Right lobe of liver (tissue), 4 donors: Measurements from ENCODE around the gene OSBPL10.

Experiments used
- CTCF ChIP-seq, 4 donors: fragments of 200-600 bp in 3 of 4; fragments of 450-650 bp in 1 of 4; IDR thresholded peaks; one replicate each; pipeline versions ENCODE4 v1.5.1 to v1.8.0; 2016 to 2022; ENCODE audit warnings: antibody characterized with exemption in 4 of 4, mild to moderate bottlenecking in 2 of 4
- POLR2A ChIP-seq: fragments of 450-650 bp; IDR thresholded peaks from one replicate; pipeline ENCODE4 v1.6.1; 2017; ENCODE audit warnings: antibody characterized with exemption, mild to moderate bottlenecking
- donor health status: DM: no; HTN: no; CAD: no.
- donor health status: DM: no; HTN: no; CAD: no.
- donor health status: DM: no; HTN: yes; CAD: no.

GRCh38 chr3:31762097-31762764 is 218.8 kb downstream of the OSBPL10 start:
- no peak for TF ChIP-seq CTCF (IDR thresholded peaks at IDR 0.05)
- TF ChIP-seq POLR2A: no peak
